CD4-positive, alpha-beta T cell treated with Interleukin-6 at 100 ng/mL for 8 hours (primary cell): ENCODE measurements around the gene FSD1L.
A peak's percentile ranks its signal among the peaks of the same experiment; 100 is the strongest.
"Not testable (repeated sequence)": the region's sequence is repeated elsewhere in the genome, so short reads cannot be mapped to it uniquely, and the experiment has no call there.

Source experiments
- DNase-seq: peaks from one replicate; pipeline ENCODE4 v3.0.0-alpha.2; 2020; ENCODE audit warnings: mixed read lengths, low spot score

The FSD1L gene

DNA sequence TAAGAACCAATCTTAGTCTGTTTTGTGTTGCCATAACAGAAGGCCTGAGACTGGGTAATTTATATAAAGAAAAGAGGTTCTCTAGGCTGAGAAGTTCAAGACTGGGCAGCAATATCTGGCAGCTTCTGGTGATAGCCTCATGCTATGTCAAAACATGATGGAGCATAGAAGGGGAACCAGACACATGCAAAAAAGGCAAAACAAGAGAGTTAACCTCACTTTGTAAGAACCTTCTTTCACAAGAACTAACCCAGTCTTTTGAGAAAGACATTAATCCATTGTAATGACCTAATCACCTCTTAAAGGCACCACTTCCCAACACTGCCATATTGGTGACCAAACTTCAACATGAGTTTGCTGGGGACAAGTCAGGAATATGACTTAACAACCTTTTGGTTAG lies 37.3 kb downstream of the FSD1L start:
- no peak for DNase-seq

DNA sequence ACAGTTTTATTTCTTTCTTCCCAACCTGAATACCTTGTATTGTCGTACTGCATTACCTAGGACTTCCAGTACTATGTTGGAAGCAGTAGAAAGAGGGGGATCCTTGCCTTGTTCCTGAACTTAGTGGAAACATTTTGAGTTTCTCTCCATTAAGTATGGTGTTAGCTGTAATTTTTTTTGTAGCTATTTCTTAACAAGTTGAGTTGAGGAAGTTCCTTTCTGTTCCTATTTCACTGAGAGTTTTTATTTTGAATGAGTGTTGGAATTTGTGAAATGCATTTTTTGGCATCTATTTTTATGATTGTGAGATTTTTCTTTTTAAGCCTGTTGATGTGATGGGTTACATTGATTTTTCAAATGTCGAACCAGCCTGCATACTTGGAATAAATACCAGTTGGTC lies 49.0 kb downstream of the FSD1L start:
- no peak for DNase-seq

DNA sequence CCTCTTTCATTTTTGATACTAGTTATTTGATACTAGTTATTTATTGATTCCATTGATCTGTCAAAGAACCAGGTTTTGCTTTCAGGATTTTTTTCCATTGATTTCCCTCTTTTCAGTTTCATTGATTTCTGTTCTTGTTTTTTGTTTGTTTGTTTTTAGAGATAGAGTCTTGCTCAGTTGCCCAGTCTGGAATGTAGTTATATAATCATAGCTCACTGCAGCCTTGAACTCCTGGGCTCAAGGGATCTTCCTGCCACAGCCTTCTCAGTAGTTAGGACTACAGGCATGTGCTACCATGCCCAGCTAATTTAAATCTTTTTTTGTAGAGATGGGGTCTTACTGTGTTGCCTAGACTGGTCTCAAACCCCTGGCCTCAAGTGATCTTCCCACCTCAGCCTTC lies 49.9 kb downstream of the FSD1L start:
- no peak for DNase-seq

DNA sequence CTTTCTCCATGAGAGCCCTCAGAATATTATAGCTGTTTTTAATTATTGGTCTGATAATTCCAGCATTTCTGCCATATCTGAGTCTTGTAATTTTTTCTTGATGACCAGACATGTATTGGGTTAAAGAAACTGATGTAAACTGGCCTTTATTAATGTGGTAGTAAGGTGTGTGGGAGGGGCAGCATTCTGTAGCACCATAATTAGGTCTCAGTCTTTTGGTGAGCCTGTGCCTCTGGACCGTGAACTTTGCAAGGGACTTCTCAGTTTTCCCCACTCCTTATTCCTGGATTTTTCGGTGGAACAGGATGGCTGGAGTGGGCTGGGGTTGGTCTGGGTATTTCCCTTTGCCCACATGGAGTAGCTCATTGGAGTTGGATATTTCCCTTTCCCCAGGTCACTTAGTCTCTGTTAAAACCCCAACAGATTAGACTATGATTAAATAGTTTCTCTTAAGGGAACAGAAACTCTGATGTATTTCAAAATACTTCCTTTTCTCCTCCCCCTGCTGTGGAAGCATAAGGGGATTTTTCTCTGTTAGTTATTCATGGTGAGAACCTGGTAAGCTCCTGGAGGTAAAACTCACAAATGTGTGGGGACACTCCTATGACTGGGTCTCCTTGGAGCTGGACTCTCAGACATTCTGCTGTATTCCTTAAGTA lies 52.4 kb downstream of the FSD1L start:
- no peak for DNase-seq

DNA sequence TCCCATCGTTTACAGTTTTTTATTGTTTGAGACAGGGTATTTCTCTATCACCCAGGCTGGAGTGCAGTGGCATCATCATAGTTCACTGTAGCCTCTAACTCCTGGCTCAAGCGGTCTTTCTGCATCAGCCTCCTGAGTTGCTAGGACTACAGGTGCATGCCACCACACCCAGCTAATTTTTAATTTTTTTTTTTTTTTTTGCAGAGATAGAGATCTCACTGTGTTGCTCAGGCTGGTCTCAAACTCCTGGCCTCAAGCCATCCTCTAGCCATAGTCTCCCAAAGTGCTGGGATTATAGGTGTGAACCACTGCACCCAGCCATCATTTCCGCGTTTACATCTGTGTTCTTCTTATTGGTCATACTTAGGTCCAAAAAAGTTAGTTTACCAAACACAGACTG lies 53.6 kb downstream of the FSD1L start:
- no peak for DNase-seq

DNA sequence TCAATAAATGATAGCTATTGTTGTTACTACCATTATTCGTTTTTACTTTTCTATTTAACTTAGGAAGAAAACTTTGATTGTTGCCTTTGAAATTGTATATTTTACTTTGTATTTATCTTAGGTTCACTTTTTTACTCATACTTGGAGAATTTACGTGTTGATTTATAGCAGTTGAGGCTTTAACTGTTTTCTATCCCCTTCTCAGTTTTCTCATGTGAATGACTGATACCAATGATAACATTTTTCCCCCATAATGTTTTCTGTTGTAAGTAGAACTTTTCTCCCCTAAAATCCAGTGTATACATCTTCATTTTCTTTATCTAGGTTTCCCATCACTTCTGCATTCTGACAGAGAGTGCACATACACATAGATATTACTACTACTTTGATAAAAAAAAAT lies 54.4 kb downstream of the FSD1L start:
- DNase-seq: no peak

DNA sequence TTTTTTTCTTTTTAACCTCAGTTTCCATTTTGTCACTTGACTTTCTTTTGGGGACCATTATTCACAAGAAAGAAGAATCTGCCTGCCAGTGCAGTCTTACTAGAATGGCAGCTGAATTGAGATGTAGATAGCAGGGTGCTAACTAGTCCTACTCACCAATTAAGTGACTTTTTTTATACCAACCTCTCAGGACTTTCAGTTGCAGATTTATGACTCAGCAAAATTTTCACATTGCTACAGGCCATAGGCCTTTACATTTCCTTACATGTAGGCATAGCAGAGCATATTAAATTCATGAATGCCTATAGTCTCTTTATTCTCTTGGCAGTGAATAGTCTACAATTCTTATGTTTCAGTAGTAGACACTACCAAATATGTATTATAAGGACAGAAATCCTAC lies 56.0 kb downstream of the FSD1L start:
- DNase-seq: no peak

DNA sequence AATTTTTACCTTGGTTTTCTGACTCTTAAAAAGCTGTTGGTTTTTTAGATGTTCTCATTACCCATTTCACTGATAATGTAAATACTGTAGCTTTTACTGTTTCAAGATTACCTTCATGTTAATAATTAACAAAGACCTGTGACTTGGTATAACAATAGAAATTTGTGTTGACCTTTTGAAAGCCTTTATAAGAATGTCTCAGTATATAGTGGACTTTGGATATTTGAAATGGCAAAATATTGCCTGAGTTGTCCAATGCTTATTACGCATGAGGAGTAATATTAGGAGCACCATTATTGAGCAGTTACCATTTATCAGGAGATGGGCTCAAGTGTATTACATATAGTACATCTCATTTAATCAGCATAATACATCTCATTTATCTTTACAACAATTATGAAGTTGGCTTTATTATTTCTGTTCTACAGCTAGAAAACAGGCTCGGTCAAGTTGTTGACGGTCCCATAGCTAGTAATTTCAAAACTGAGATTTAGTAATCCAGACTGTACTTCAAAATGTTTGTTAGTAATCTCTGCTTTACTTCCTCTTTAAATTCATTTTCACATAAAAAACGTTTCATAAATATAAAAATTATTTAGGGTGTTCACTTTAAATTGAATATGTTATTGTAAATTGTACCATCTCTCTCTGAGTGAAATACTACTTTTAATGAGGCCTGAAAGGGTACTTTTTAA lies 59.4 kb downstream of the FSD1L start:
- no peak for DNase-seq

DNA sequence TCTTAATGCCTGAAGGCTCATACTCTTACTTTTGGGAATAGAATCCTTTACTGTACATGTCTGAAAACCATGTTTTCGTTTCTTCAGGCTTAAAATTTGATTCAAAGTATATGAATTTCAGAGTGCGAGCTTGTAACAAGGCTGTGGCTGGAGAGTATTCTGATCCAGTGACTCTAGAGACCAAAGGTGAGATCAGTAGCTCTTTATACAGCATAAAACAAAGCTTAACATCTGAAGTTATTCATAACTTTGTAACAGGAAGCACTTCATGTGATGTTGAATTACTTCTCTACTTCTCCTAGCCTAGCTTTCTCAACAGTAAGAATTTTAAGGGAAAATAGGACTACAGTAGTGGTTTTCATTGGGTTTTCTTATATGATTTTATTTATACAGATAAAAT lies 60.7 kb downstream of the FSD1L start:
- no peak for DNase-seq

DNA sequence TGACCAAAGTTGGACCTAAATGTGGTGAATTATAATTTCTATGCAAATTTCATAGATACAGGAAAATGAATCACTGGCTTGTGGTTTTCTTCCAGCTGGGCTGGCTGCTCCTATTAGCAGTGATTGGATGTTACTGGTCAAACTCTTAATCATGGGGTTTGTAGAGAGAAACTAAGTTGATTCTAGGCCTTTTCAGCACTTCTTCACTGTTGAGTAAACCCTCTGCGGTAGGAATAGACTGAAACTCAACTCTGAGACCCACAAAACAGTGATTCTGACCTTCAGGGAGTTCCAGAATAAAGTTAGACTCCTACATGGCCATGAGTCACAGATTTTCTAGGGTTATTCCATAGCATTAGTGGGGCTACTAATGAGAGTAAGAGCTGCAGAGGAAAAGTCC lies 62.2 kb downstream of the FSD1L start:
- DNase-seq: no peak

DNA sequence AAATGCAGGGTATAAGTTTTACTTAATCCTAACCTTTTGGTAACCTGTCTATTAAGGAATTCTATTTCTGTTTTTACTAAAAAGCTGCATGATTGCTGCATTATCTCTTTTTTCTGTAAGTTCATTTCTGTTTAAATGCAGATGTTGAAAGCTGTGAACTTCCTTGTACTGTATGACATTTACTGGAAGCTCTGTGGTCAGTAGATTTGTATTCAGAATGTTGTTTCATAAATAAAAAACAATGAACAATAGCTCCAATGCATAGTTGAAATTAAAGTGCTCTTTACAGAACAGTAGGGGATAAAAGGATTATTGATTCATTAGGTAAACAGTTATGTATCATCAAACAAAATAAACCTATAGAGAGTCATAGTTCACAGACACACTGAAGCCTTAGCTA lies 63.6 kb downstream of the FSD1L start:
- no peak for DNase-seq

DNA sequence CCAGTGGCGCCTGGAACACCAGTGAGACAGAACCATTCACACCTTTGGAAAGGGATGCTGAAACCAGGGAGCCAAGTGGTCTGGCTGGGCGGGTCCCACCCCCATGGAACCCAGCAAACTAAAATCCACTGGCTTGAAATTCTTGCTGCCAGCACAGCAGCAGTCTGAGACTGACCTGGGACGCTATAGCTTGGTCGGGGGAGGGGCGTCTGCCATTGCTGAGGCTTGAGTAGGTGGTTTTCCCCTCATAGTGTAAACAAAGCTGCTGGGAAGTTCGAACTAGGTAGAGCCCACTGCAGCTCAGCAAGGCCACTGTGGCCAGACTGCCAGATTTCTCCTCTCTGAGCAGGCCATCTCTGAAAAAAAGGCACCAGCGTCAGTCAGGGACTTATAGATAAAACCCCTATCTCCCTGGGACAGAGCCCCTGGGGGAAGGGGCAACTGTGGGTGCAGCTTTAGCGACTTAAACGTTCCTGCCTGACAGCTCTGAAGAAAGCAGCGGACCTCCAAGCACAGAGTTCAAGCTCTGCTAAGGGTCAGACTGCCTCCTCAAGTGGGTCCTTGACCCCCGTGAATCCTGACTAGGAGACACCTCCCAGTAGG lies 68.1 kb downstream of the FSD1L start:
- no peak for DNase-seq

DNA sequence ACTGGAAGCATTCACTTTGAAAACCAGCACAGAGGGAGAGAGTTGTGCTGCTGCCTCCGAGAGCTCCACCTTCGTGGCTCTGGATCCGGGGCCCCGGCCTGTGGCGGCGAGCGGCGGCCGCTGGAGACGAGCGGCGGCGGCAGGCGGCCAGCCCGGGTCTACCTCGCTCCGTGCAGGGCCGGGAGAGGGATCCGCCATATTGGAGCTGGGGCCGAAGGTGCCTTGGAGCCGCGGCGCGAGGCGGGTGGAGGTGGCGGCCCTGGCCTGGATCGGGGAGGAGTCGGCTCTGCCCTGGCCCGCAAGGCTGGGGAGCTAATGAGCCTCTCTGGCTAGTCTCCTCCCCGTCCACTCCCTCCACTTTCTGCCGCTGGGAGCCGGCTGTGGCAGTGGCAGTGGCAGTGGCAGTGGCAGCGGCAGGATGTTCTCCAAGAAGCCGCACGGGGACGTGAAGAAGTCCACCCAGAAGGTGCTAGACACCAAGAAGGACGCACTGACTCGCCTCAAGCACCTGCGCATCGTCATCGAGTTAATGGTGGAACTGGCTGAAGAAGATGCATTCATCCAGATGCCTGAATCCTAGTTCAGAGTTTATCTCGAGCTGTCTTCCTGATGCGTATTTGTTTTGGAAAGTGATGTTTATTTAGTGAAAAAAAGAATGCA lies 72.0 kb downstream of the FSD1L start:
- not testable (repeated sequence) for DNase-seq

DNA sequence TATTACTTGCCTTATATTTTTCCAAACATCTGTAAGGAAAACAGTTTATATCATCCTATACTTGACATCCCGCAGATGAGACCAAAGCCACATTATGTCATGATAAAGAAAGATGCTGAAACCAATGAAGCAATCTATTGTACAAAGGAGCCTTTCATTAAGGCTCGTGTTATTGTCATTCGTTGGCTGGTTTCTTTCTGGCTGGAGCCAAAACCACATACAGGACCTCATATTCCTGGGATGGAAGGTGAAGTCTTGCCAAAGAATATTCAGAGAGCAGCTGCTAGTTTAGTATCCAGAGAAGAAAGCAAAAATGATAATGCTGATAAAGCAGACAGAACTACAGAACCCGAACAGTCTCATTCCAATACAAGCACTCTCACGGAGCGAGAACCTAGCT lies 73.2 kb downstream of the FSD1L start:
- not testable (repeated sequence) for DNase-seq

DNA sequence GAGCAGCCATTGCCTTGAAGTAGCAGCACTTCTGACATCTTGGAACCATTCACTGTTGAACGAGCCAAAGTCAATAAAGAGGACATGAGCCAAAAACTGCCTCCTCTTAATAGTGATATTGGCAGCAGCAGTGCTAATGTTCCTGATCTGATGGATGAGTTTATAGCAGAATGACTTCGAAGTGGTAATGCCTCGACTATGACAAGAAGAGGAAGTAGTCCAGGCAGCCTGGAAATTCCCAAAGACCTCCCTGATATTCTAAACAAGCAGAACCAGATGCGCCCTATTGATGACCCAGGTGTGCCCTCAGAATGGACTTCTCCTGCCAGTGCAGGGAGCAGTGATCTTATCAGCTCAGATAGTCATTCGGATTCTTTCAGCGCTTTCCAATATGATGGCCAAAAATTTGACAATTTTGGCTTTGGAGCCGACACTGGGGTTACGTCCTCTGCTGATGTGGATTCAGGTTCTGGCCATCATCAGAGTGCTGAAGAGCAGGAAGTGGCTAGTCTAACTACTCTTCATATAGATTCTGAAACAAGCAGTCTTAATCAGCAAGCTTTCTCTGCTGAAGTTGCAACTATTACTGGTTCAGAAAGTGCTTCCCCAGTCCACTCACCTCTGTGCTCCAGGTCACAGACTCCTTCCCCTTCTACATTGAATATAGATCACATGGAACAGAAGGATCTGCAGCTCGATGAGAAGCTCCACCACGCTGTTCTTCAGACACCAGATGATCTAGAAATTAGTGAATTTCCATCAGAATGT lies 75.0 kb downstream of the FSD1L start:
- not testable (repeated sequence) for DNase-seq

DNA sequence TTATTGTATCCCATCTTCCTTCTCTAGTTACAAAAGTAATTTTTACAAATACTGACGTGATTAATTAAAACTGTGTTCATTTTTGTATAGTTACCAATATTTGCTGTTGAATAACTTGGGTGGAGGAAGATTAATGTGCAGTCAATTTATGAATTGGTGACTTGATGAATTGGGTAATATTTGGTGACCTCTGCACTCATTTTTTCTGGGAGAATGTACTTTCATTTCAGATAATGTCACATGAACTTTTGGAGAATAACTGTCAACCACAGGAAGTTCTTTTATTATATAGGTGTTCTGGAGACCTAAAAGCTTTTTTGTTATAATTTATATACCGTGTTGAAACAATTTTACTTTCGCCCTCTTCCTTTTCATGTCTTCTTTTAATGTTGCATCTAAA lies 83.7 kb downstream of the FSD1L start:
- no peak for DNase-seq

DNA sequence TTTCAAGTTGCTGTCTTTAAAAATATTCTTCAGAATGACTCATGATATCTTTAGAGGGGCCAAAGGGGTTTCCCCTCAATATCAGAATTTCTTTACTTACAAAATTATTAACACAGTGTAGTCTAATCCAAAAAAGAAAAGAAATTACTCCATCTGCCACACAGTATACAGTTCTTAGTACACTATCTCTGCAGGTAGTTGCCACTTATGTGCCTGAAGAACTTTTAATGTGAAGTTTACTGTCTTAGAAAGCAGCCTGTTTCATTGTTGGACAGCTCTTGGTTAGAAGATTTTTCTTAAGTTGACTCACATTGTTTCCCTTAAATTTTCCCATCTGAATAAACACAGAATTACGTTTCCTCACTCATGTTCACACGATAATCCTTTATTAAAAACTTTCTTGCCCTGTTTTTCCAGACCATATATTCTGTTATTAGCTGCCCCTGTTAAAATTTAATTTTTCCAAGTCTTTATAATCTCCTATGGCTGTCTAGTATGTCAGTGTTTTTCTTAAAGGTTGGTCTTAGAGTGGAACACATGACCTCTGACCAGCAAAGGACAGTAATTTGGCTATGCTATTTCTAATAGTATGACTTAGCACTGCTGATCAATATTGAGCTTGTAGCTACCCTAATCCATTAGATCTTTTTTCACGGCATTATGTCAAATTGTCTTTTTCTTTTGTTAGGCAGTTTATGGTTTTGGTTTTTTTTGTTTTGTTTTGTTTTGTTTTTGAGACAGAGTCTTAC lies 88.3 kb downstream of the FSD1L start:
- DNase-seq: no peak

DNA sequence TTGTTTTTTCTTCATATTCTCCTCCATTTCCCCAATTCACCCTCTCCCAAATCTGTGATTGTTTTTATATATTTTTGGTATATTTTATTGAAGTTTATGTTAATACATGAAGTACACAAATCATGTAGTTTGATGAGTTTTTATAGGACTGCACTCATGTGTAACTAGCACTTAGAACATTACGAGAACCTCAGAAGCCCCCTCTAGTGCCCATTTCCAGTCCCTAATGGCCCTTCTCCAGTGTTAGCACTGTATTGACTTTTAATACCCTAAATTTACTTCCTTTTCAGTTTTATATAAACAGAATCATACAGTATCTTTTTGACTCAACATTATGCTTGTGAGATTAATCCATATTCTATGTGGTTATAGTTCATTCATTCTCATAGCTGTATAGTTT lies 91.6 kb downstream of the FSD1L start:
- no peak for DNase-seq

DNA sequence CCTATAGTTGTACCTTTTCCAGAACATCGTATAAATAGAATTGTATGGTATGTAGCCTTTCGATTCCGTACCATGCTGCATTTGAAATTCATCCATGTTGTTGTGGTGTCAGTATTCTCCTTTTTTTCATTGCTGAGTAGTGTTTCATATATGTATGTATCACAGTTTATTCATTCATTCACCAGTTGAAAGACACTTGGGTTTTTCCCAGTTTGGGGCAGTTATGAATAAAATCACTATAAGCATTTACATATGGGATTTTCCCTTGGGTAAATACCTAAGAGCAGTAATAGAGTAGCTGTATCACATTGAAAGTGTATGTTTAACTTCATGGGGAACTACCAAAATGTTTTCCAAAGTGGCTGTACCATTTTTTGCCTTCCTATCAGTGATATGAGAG lies 94.0 kb downstream of the FSD1L start:
- no peak for DNase-seq

DNA sequence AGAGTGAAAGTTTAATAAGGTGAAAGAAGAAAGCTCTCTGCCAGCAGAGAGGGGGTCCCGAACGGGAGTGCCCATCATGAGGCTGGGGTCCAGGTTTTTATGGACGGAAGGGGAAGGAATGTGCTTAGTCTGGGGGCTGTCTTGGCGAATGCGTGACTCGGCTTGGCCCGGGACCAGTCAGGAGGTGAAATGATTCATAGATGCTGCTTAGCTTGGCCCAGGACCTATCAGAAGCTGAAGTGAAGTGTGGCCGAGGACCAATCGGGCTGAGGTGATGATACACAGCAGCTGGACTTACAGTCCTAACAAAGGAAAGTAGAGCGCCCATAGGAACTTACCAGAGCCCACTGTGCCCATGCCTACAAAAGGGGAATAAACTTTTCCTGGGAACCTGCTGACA lies 106.2 kb downstream of the FSD1L start:
- DNase-seq: no peak

DNA sequence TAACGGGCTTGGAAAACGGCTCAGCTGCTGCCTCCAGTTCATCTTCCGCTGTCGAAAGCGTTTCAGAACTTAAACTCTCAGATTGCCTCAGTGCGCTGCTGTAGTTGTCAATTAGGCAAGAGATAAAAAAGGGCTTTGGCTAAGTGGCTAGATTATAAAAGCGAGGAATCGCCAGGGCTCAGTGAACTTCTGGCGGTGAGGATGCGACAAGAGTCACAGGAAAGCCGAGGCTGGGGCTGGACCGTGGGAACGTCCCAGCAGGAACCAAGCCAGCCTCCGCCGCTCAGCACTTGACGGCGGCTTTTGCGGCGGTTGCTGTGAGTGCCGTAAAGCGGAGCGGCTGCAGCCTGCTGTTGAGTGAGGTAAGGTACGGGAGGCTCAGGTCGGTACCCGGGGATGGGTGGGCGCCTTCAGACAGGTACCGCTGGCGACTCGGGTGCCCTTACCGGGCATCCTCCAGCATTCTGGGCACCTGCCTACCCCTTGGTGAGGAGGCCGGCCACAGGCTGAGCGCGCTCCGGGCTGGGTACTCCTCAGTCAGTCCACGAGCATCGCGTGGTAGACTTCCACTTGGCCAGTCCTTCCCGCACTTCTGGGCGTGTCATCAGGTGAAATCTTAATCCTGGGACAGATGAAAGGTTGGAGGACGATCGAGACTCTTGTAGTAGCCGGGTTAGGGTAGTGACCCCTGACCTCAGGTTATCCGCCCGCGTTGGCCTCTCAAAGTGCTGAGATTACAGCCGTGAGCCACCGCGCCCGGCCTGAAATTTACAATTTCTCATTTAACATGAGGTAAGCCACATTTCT lies 110.2 kb downstream of the FSD1L start, which contains the start of gene FKTN:
FKTN (plus strand) TSS at position 328 of the 807 bp plus-strand sequence. CDS start 16,902 bp downstream, outside the sequence.
- DNase-seq: peak; percentile 79
